Measurements from ENCODE around the gene WDR91.

The WDR91 gene

GRCh38 chr7:135164357-135165061 is 46.8 kb downstream of the WDR91 start:
- no peak overlapping the region for H3K4me3 ChIP-seq (IDR thresholded peaks at IDR 0.05; ENCODE audit: insufficient read depth, low read depth, low read length)
- no peak overlapping the region for H2AFZ ChIP-seq (ENCODE audit: low read depth)
- no peak for TF ChIP-seq CTCF (conservative IDR thresholded peaks at IDR 0.05; ENCODE audit: low read depth, low read length)
- no peaks in the 10 kb centered on the region for H4K20me1 ChIP-seq (ENCODE audit: insufficient read depth)
- H3K4me1 ChIP-seq (ENCODE audit: low read depth, poor library complexity, severe bottlenecking), result peaks cover 52% of the 10 kb centered on the region
- no peak overlapping the region for H3K4me2 ChIP-seq
- H3K27ac ChIP-seq, result no peak overlapping the region; the same call in 1 of the 2 replicates
- H3K79me2 ChIP-seq (ENCODE audit: insufficient read depth, low read depth), result peaks cover 27% of the 10 kb centered on the region
- H3K9ac ChIP-seq, result no peak overlapping the region
- H3K27me3 ChIP-seq (ENCODE audit: insufficient read depth, low read depth), result no peaks in the 10 kb centered on the region
- peaks cover 7% of the 10 kb centered on the region; the same call in 1 of the 2 replicates for H3K36me3 ChIP-seq (ENCODE audit: insufficient read depth)

- Histone ChIP-seq H3K79me2 (ENCODE audit: insufficient read depth, low read depth) (peaks cover 9% of the 10 kb centered on the region; the same call in 1 of the 2 replicates), H3K36me3 (ENCODE audit: insufficient read depth) (peaks cover 5% of the 10 kb centered on the region; the same call in 1 of the 2 replicates), H3K27me3 (ENCODE audit: insufficient read depth, low read depth) (no peaks in the 10 kb centered on the region), H3K27ac (no peak overlapping the region), H3K9ac (no peak overlapping the region), H3K4me3 (IDR thresholded peaks at IDR 0.05; ENCODE audit: insufficient read depth, low read depth, low read length) (no peak overlapping the region), H3K4me1 (ENCODE audit: low read depth, poor library complexity, severe bottlenecking) (peaks cover 54% of the 10 kb centered on the region), H4K20me1 (ENCODE audit: insufficient read depth) (no peaks in the 10 kb centered on the region), H2AFZ (ENCODE audit: low read depth) (no peak overlapping the region), H3K4me2 (no peak overlapping the region)
- TF ChIP-seq CTCF (conservative IDR thresholded peaks at IDR 0.05; ENCODE audit: low read depth, low read length), result no peak
These were observed 48.8 kb downstream of the WDR91 start for GRCh38 chr7:135162382-135163001.

- Histone ChIP-seq H4K20me1 (ENCODE audit: insufficient read depth) (no peaks in the 10 kb centered on the region), H3K27me3 (ENCODE audit: insufficient read depth, low read depth) (no peaks in the 10 kb centered on the region), H3K79me2 (ENCODE audit: insufficient read depth, low read depth) (0 out of 2 replicates have a peak, but pooled peaks cover 5% of the 10 kb centered on the region), H3K27ac (no peak overlapping the region), H3K9ac (no peak overlapping the region), H3K4me1 (ENCODE audit: low read depth, poor library complexity, severe bottlenecking) (peaks cover 57% of the 10 kb centered on the region), H3K4me2 (no peak overlapping the region), H3K4me3 (IDR thresholded peaks at IDR 0.05; ENCODE audit: insufficient read depth, low read depth, low read length) (no peak overlapping the region), H3K36me3 (ENCODE audit: insufficient read depth) (peaks cover 3% of the 10 kb centered on the region; the same call in 1 of the 2 replicates), H2AFZ (ENCODE audit: low read depth) (no peak overlapping the region)
- no peak for TF ChIP-seq CTCF (conservative IDR thresholded peaks at IDR 0.05; ENCODE audit: low read depth, low read length)
These were observed 49.7 kb downstream of the WDR91 start for GRCh38 chr7:135161669-135162068.

- Histone ChIP-seq H3K9ac (peak overlapping the region; percentile 59; the same call in 1 of the 2 replicates), H3K4me3 (IDR thresholded peaks at IDR 0.05; ENCODE audit: insufficient read depth, low read depth, low read length) (no peak overlapping the region), H3K27me3 (ENCODE audit: insufficient read depth, low read depth) (no peaks in the 10 kb centered on the region), H3K36me3 (ENCODE audit: insufficient read depth) (peaks cover under 1% of the 10 kb centered on the region; the same call in 1 of the 2 replicates), H4K20me1 (ENCODE audit: insufficient read depth) (no peaks in the 10 kb centered on the region), H3K79me2 (ENCODE audit: insufficient read depth, low read depth) (0 out of 2 replicates have a peak, but pooled peaks cover 5% of the 10 kb centered on the region), H3K4me2 (peak overlapping the region; percentile 64; the same call in 1 of the 2 replicates), H3K4me1 (ENCODE audit: low read depth, poor library complexity, severe bottlenecking) (peaks cover 57% of the 10 kb centered on the region), H2AFZ (ENCODE audit: low read depth) (0 out of 2 replicates have a peak overlapping the region, but pooled peaks have one; percentile 20), H3K27ac (peak overlapping the region; percentile 88)
- TF ChIP-seq CTCF (conservative IDR thresholded peaks at IDR 0.05; ENCODE audit: low read depth, low read length), result no peak
These were observed 50.3 kb downstream of the WDR91 start for GRCh38 chr7:135160858-135161653.

Data from KMS-11 (cell line).